ENCODE results near the gene GRM7.

The GRM7 gene

GRCh38 chr3:7512048-7512447, 651.1 kb downstream of the GRM7 start:
- DNase-seq, result no peak

GRCh38 chr3:7518026-7518425, 657.1 kb downstream of the GRM7 start:
- DNase-seq, result no peak

GRCh38 chr3:7518456-7518855, 657.5 kb downstream of the GRM7 start:
- no peak for DNase-seq

- DNase-seq, result no peak
Observed at GRCh38 chr3:7520059-7520458, 659.1 kb downstream of the GRM7 start.

- no peak for DNase-seq
Observed at GRCh38 chr3:7520593-7520992, 659.7 kb downstream of the GRM7 start.

GRCh38 chr3:7536510-7536909, 675.6 kb downstream of the GRM7 start:
- no peak for DNase-seq

GRCh38 chr3:7536921-7537320, 676.0 kb downstream of the GRM7 start:
- no peak for DNase-seq

GRCh38 chr3:7543294-7543880, 682.5 kb downstream of the GRM7 start:
- DNase-seq, result no peak

- DNase-seq, result no peak
Observed at GRCh38 chr3:7545334-7545733, 684.4 kb downstream of the GRM7 start.

- DNase-seq, result peak; percentile 2
Observed at GRCh38 chr3:7546253-7546652, 685.3 kb downstream of the GRM7 start.

GRCh38 chr3:7547826-7548225, 686.9 kb downstream of the GRM7 start:
- no peak for DNase-seq

GRCh38 chr3:7562892-7563291, 702.0 kb downstream of the GRM7 start:
- DNase-seq, result no peak

GRCh38 chr3:7565574-7565973, 704.7 kb downstream of the GRM7 start:
- DNase-seq, result no peak

GRCh38 chr3:7567160-7567559, 706.2 kb downstream of the GRM7 start:
- DNase-seq, result no peak

GRCh38 chr3:7568526-7569184, 707.7 kb downstream of the GRM7 start:
- no peak for DNase-seq

GRCh38 chr3:7573330-7573729, 712.4 kb downstream of the GRM7 start:
- DNase-seq, result no peak

GRCh38 chr3:7574435-7574834, 713.5 kb downstream of the GRM7 start:
- no peak for DNase-seq

GRCh38 chr3:7576071-7576470, 715.2 kb downstream of the GRM7 start:
- no peak for DNase-seq

- no peak for DNase-seq
Observed at GRCh38 chr3:7576506-7576905, 715.6 kb downstream of the GRM7 start.

- no peak for DNase-seq
Observed at GRCh38 chr3:7577513-7577912, 716.6 kb downstream of the GRM7 start.

- no peak for DNase-seq
Observed at GRCh38 chr3:7581831-7582230, 720.9 kb downstream of the GRM7 start.

GRCh38 chr3:7585052-7585451, 724.1 kb downstream of the GRM7 start:
- DNase-seq, result no peak

- no peak for DNase-seq
Observed at GRCh38 chr3:7588236-7588635, 727.3 kb downstream of the GRM7 start.

- no peak for DNase-seq
Observed at GRCh38 chr3:7589526-7589925, 728.6 kb downstream of the GRM7 start.

- no peak for DNase-seq
Observed at GRCh38 chr3:7602297-7602696, 741.4 kb downstream of the GRM7 start.
